K562 (cell line): Measurements from ENCODE around the gene APOL4. TPM values are rescaled to one million over a fixed set of nuclear protein-coding genes. Genes with fewer than 3 reads are reported as not detected.

ENCODE experiments used
- ATAC-seq: fragments of 200-7000 bp; cut with Tn5 transposase; 3 replicates; pipeline ENCODE4 v1.9.1; 2020; ENCODE audit warnings: moderate library complexity
- BruUV-seq: library from RNA; stranded (reverse); fragments of 400-500 nt; replicated peaks from 2 replicates; lab custom pipeline; 2021; lab: Mats Ljungman, UMichigan
- CTCF ChIA-PET: fragments of 300-600 bp; formaldehyde crosslinking; extraction: SDS; loops from one replicate; lab custom pipeline; 2021; ENCODE audit warnings: low intra/inter-chr PET ratio; lab: Yijun Ruan, JAX
- POLR2A ChIA-PET: fragments of 300-600, 350-650 bp; sonication (Branson Sonifier 250); formaldehyde crosslinking; extraction: SDS; loops from one replicate; lab custom pipeline; 2021; ENCODE audit warnings: antibody characterized with exemption, inconsistent platforms; lab: Yijun Ruan, JAX
- DNase-seq, 4 experiments: peaks; one replicate each; pipeline versions ENCODE4 v3.0.0 to v3.0.0-alpha.2; 2011 to 2018; ENCODE audit warnings: low spot score in 3 of 4, mixed read lengths in 3 of 4; ENCODE audit errors: extremely low read depth in 1 of 4
- FAIRE-seq: peaks from 2 replicates; lab custom pipeline; 2011; peaks lifted over from hg19 to GRCh38; lab: Jason Lieb, UNC
- H2AFZ ChIP-seq: 2 replicates; pipeline ENCODE4 v1.6.0; 2011; ENCODE audit warnings: low read depth, low read length, control low read depth, inconsistent platforms
- H3K27ac ChIP-seq: fragments of 200-600 bp; 3 replicates; pipeline ENCODE4 v1.8.0; 2011; ENCODE audit warnings: low read depth, mild to moderate bottlenecking, control low read depth, inconsistent platforms, low read length, moderate library complexity, mixed read lengths; ENCODE audit errors: extremely low read depth
- H3K27me3 ChIP-seq, 2 experiments: fragments of 300-600 bp in 1 of 2; 2 replicates in 1 of 2; 3 replicates in 1 of 2; pipeline versions ENCODE4 v1.6.0 to v1.8.0; 2011; ENCODE audit warnings: inconsistent platforms in 2 of 2, low read length in 2 of 2, mild to moderate bottlenecking in 1 of 2, mixed read lengths in 1 of 2, moderate library complexity in 1 of 2; ENCODE audit not compliant: control insufficient read depth in 2 of 2, insufficient read depth in 2 of 2
- H3K36me3 ChIP-seq: fragments of 300-600 bp; 3 replicates; pipeline ENCODE4 v1.8.0; 2011; ENCODE audit warnings: mild to moderate bottlenecking, low read length, inconsistent platforms; ENCODE audit not compliant: control insufficient read depth, insufficient read depth
- H3K4me1 ChIP-seq, 2 experiments: fragments of 200-600 bp in 1 of 2; replicated peaks in 1 of 2; 2 replicates in 1 of 2; 3 replicates in 1 of 2; pipeline versions ENCODE4 v1.5.1 to v1.8.0; 2011; ENCODE audit warnings: inconsistent platforms in 2 of 2, low read length in 2 of 2, mild to moderate bottlenecking in 1 of 2, mixed read lengths in 1 of 2, moderate library complexity in 1 of 2; ENCODE audit not compliant: control insufficient read depth in 2 of 2, insufficient read depth in 2 of 2
- H3K4me2 ChIP-seq: 2 replicates; pipeline ENCODE4 v1.6.1; 2011; ENCODE audit warnings: low read length, control low read depth, inconsistent platforms, mixed read lengths; ENCODE audit not compliant: insufficient read depth
- H3K4me3 ChIP-seq: fragments of 200-600 bp; sonication (generic), shearing (Covaris generic); 2 replicates; pipeline ENCODE4 v1.5.1; 2016; ENCODE audit warnings: control low read depth, inconsistent platforms
- H3K79me2 ChIP-seq: fragments of 200-600 bp; 3 replicates; pipeline ENCODE4 v1.8.0; 2011; ENCODE audit warnings: low read length, inconsistent platforms; ENCODE audit not compliant: control insufficient read depth, insufficient read depth
- H3K9ac ChIP-seq, 2 experiments: 2 replicates each; pipeline versions ENCODE4 v1.6.0 to v1.6.1; 2011; ENCODE audit warnings: low read depth in 2 of 2, low read length in 2 of 2, control low read depth in 1 of 2, inconsistent platforms in 1 of 2, mild to moderate bottlenecking in 1 of 2, mixed read lengths in 1 of 2; ENCODE audit not compliant: insufficient read depth in 1 of 2
- H3K9me1 ChIP-seq: one replicate; pipeline ENCODE4 v1.6.0; 2011; ENCODE audit warnings: inconsistent platforms, mild to moderate bottlenecking, low read length, moderate library complexity; ENCODE audit not compliant: control insufficient read depth, insufficient read depth
- H3K9me3 ChIP-seq: replicated peaks from 2 replicates; pipeline ENCODE4 v1.5.1; 2011; ENCODE audit warnings: low read depth, low read length, inconsistent platforms; ENCODE audit not compliant: control insufficient read depth, insufficient read depth
- H4K20me1 ChIP-seq: replicated peaks from 2 replicates; pipeline ENCODE4 v1.6.1; 2011; ENCODE audit warnings: low read length, inconsistent platforms, mixed read lengths; ENCODE audit not compliant: control insufficient read depth, insufficient read depth
- GTF2E2 ChIP-seq: fragments of 200-800 bp; sonication (Bioruptor generic); IDR thresholded peaks from 2 replicates; pipeline ENCODE4 v1.6.1; 2016; ENCODE audit warnings: missing genetic modification characterization, missing compliant biosample characterization
- HDGF ChIP-seq: fragments of 450-650 bp; IDR thresholded peaks from 2 replicates; pipeline ENCODE4 v1.6.1; 2016
- POU5F1 ChIP-seq: fragments of 150-350 bp; IDR thresholded peaks from 2 replicates; pipeline ENCODE4 v1.6.1; 2014; ENCODE audit warnings: borderline replicate concordance, low read length, low read depth, mild to moderate bottlenecking; ENCODE audit not compliant: partially characterized antibody
- SIN3A ChIP-seq, 2 experiments: fragments of 150-350 bp in 1 of 2; IDR thresholded peaks; 2 replicates each; pipeline ENCODE4 v1.6.1; 2011 to 2016; ENCODE audit warnings: borderline replicate concordance in 2 of 2, low read depth in 2 of 2, low read length in 2 of 2, mild to moderate bottlenecking in 2 of 2, moderate library complexity in 2 of 2; ENCODE audit not compliant: control insufficient read depth in 1 of 2
- SP1 ChIP-seq: sonication (generic); formaldehyde crosslinking; IDR thresholded peaks from 2 replicates; pipeline ENCODE4 v1.8.1; 2022; ENCODE audit warnings: mild to moderate bottlenecking, missing genetic modification reagents
- WGBS: fragments of 100-300 bp; shearing (Covaris generic); methylation state at CpG from one replicate; pipeline ENCODE4 v1.1.6; 2016; ENCODE audit warnings: low coverage, mixed read lengths; ENCODE audit not compliant: insufficient coverage; ENCODE audit errors: missing lambda C conversion rate; 5-methylcytosine and 5-hydroxymethylcytosine counted together
- in situ Hi-C: fragments of 300-500 bp; cut with MboI; formaldehyde crosslinking; loops from 4 replicates; pipeline ENCODE4 v1.15.0; 2018; ENCODE audit warnings: inconsistent platforms, mixed read lengths
- intact Hi-C: fragments of 100-400 bp; cut with micrococcal nuclease; formaldehyde crosslinking; loops from 2 replicates; pipeline ENCODE4 v1.14.2; 2022
- polyA plus RNA-seq, 8 experiments: library from polyadenylated mRNA; depleted of rRNA in 4 of 8; stranded (reverse) in 5 of 8; unstranded in 3 of 8; fragments of >200 nt; fragmentation: Nextera tagmentation in 2 of 8; fragmentation: Illumina TruSeq in 1 of 8; extraction: Ambion mirVana in 2 of 8; extraction: Trizol in 1 of 8; gene quantifications; 2 replicates each; pipeline versions ENCODE4 v1.2.1 to v1.2.3, GENCODE V29; 2011 to 2014; ENCODE audit warnings: inconsistent platforms in 1 of 8, missing spikeins in 1 of 8
- total RNA-seq, 7 experiments: library from RNA; depleted of rRNA in 6 of 7; stranded (reverse); fragments of >200 nt in 6 of 7; fragmentation: Illumina TruSeq in 2 of 7; extraction: Trizol in 2 of 7; gene quantifications; 2 replicates each; pipeline versions ENCODE4 v1.2.1 to v1.2.3, GENCODE V29; 2011 to 2021; ENCODE audit warnings: low replicate concordance in 1 of 7
- TF ChIP-seq, protein P1 (sequence below), 3 experiments: fragments of 200-800 bp in 1 of 3; sonication (Bioruptor generic) in 1 of 3; sonication (generic) in 1 of 3; formaldehyde crosslinking in 1 of 3; IDR thresholded peaks; 2 replicates each; pipeline versions ENCODE4 v1.6.1 to v1.8.0; 2016 to 2022; ENCODE audit warnings: mild to moderate bottlenecking in 2 of 3, missing compliant biosample characterization in 2 of 3, missing genetic modification characterization in 2 of 3, missing genetic modification reagents in 1 of 3
- TF ChIP-seq, protein P2 (sequence below): sonication (generic); formaldehyde crosslinking; IDR thresholded peaks from 2 replicates; pipeline ENCODE4 v1.9.0; 2022; ENCODE audit warnings: mild to moderate bottlenecking, missing genetic modification reagents

The APOL4 gene
- total and polyA plus RNA-seq, 9 of the 15 experiments (the other 6 are each of a cell fraction or from before 2014, with no cell fraction given), result 6.5 to 15.0 (median 9.8) TPM

DNA sequence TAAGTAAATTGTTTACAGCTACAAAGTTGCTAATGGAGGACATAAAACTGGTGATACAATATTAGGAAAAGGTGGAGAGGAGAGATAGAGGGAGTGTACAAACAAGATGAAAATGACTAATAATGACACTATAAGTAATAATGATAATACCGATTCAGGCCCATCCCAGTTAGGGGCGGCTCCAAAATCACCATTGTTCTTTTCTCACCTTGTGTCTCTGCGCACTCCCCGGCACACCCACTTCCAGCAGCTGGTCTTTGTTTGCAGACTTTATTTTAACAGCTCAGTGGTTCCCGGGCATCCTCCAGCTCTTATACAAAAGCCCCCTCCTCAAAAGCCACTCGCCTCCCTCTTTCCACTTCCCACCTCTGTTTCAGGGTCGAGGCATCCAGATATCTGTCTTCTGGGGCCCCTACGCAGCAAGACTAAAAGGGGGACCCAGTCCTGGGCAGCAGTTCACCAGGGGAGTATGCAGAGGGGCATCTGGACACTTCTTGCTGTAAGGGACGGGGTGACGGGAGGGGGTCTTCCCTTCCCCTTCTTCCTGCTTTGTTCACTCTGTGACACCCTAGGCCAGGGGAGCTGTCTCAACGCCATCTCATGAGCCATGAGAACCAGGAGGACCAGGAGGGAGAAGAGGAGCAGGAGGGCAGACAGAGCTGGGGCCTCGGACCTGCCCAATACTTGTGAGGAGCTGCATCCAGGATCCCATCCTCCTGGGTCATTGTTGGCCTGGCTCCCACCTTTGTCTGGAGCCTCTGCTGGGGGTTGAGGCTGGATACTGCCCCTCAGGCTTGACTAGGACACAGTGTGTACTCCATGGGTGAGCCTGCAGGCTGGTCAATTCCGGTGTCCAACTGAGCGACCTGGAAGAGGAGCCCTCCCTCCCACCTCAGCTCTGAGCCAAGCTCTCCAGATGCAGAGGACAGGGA is 35.0 kb upstream of the APOL4 start:
- ATAC-seq (no peak), DNase-seq (no peak), FAIRE-seq (no peak)
- BruUV-seq, result no TSS peak
- Histone ChIP-seq H3K4me1 (peaks cover 4 to 13% of the 10 kb centered on the region in 2 experiments; a peak in 4 of 5 replicates), H3K27ac (no peak overlapping the region), H2AFZ (no peak overlapping the region)
- intact Hi-C loops (loop anchor here (5.0 kb wide), 1 partner anchor 41 kb away; no protein-coding TSS in a partner anchor), in situ Hi-C loops (no loop called here)
- TF ChIP-seq, protein P1, sequence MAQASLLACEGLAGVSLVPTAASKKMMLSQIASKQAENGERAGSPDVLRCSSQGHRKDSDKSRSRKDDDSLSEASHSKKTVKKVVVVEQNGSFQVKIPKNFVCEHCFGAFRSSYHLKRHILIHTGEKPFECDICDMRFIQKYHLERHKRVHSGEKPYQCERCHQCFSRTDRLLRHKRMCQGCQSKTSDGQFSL (CRISPR knock-in tag; IDR thresholded peaks at IDR 0.05), result no peak
- TF ChIP-seq, protein P1 (tag; IDR thresholded peaks at IDR 0.05), result no peak
- TF ChIP-seq GTF2E2 (tag) (no peak), SIN3A (IDR thresholded peaks at IDR 0.05; ENCODE audit: borderline replicate concordance in 2 of 2, control insufficient read depth in 1 of 2, low read depth in 2 of 2, low read length in 2 of 2) (no peak), POU5F1 (no peak), SP1 (no peak), HDGF (no peak)
- TF ChIP-seq, protein P2, sequence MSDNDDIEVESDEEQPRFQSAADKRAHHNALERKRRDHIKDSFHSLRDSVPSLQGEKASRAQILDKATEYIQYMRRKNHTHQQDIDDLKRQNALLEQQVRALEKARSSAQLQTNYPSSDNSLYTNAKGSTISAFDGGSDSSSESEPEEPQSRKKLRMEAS (CRISPR knock-in tag), result no peak
- TF ChIP-seq, all 486 proteins: peak for 0
- H3K36me3 ChIP-seq, result peaks cover 6% of the 10 kb centered on the region; the same call in 2 of the 3 replicates
- no peak overlapping the region for H3K9ac ChIP-seq
- WGBS, result 79% methylated on average over 11 of the region's 14 CpGs
- no peaks in the 10 kb centered on the region for H3K9me1 ChIP-seq
- H3K4me2 ChIP-seq, result no peak overlapping the region
- no peaks in the 10 kb centered on the region for H3K27me3 ChIP-seq
- ChIA-PET POLR2A (no interaction called here), CTCF (no interaction called here)
- H4K20me1 ChIP-seq, result no peaks in the 10 kb centered on the region
- H3K4me3 ChIP-seq, result no peak overlapping the region
- H3K9me3 ChIP-seq, result no peaks in the 10 kb centered on the region
- H3K79me2 ChIP-seq, result peaks cover 23% of the 10 kb centered on the region
